MG63 (cell line): Measurements from ENCODE around the gene RSPH10B2. TPM values are rescaled to one million over a fixed set of nuclear protein-coding genes. Genes with fewer than 3 reads are reported as not detected.

ENCODE experiments used
- total RNA-seq: library from RNA; depleted of rRNA; stranded (reverse); fragments of >200 nt; shearing (Covaris generic); gene quantifications from 2 replicates; pipeline ENCODE4 v1.2.3, GENCODE V29; 2014; ENCODE audit warnings: low replicate concordance; rRNA removed

The RSPH10B2 gene
- total RNA-seq, 1 experiment from 2014 or later: not detected

Other genes starting within 250 kb of the RSPH10B2 start
- not detected in 2 replicates for gene GRID2IP, start 202.6 kb upstream of the RSPH10B2 start, total RNA-seq
- 34.8 and 39.2 TPM in 2 replicates for gene ZDHHC4, start 176.6 kb upstream of the RSPH10B2 start, total RNA-seq
- gene INTS15, start 164.1 kb upstream of the RSPH10B2 start, total RNA-seq: 8.6 and 16.2 TPM in 2 replicates
- gene ZNF853, start 138.5 kb upstream of the RSPH10B2 start, total RNA-seq: 23.6 and 27.1 TPM in 2 replicates
- gene ZNF316, start 116.8 kb upstream of the RSPH10B2 start, total RNA-seq: 7.6 and 17.1 TPM in 2 replicates
- gene ZNF12, start 47.2 kb upstream of the RSPH10B2 start, total RNA-seq: 7.1 and 8.0 TPM in 2 replicates
- 5.8 and 15.5 TPM in 2 replicates for gene CCZ1B, start 72.2 kb downstream of the RSPH10B2 start, total RNA-seq